IPS DF 6.9 (cell line): ENCODE results near the gene NUP214.
"Not testable (repeated sequence)": the region's sequence is repeated elsewhere in the genome, so short reads cannot be mapped to it uniquely, and the experiment has no call there.

Experiments
- DNase-seq: peaks from one replicate; pipeline ENCODE4 v3.0.0-alpha.2; 2013; ENCODE audit warnings: low read depth, low spot score
- H3K27ac ChIP-seq: one replicate; pipeline ENCODE4 v1.5.1; 2013; ENCODE audit warnings: low read length, control low read depth
- H3K27me3 ChIP-seq: 2 replicates; pipeline ENCODE4 v1.6.1; 2013; ENCODE audit warnings: mild to moderate bottlenecking, low read length; ENCODE audit not compliant: control insufficient read depth, insufficient read depth
- H3K36me3 ChIP-seq: 2 replicates; pipeline ENCODE4 v1.6.1; 2013; ENCODE audit warnings: low read length; ENCODE audit not compliant: control insufficient read depth, insufficient read depth
- H3K4me1 ChIP-seq: 2 replicates; pipeline ENCODE4 v1.6.1; 2013; ENCODE audit warnings: low read length; ENCODE audit not compliant: control insufficient read depth, insufficient read depth
- H3K4me3 ChIP-seq: 2 replicates; pipeline ENCODE4 v1.5.1; 2013; ENCODE audit warnings: mild to moderate bottlenecking, low read length
- H3K9me3 ChIP-seq: 2 replicates; pipeline ENCODE4 v1.6.1; 2013; ENCODE audit warnings: low read length, inconsistent platforms; ENCODE audit not compliant: control insufficient read depth, insufficient read depth
- WGBS: extraction: QIAGEN DNeasy Blood & Tissue Kit; methylation state at CpG from one replicate; pipeline ENCODE4 v1.1.7; 2013; ENCODE audit warnings: mixed read lengths, missing lambda C conversion rate; ENCODE audit not compliant: insufficient read length, insufficient coverage; 5-methylcytosine and 5-hydroxymethylcytosine counted together

NUP214 gene

GRCh38 chr9:131191857-131192256, 66.5 kb downstream of the NUP214 start:
- Histone ChIP-seq H3K36me3 (no peaks in the 10 kb centered on the region; the same call in 1 of the 2 replicates), H3K4me3 (no peak overlapping the region), H3K4me1 (no peaks in the 10 kb centered on the region), H3K9me3 (no peaks in the 10 kb centered on the region), H3K27ac (no peak overlapping the region), H3K27me3 (no peaks in the 10 kb centered on the region)
- no peak for DNase-seq
- no CpG with 5 or more reads among the region's 3 CpGs for WGBS

DNA sequence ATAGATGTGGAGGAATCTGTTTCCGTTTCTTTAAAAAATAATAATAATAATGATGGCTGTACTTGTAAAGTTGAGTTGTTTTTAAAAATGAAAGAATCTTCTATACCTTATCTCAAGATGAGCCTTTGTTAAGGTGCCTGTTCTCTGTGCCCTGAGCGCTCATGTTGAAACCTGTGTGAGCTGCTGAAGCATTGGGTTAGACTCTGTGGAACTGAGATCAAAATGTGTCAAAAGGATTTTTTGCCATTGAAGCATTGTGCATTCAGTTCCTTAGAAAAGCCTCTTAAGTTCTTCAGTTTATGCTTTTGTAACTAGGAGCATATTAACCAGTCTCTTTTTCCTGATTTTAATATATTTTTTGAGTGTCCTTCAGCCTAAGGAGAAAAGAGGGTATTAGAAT, 67.7 kb downstream of the NUP214 start:
- 100% methylated on average over 1 of the region's 2 CpGs for WGBS
- Histone ChIP-seq H3K9me3 (no peaks in the 10 kb centered on the region), H3K27me3 (no peaks in the 10 kb centered on the region), H3K4me3 (no peak overlapping the region), H3K4me1 (no peaks in the 10 kb centered on the region), H3K27ac (no peak overlapping the region), H3K36me3 (peaks cover 11% of the 10 kb centered on the region; the same call in 1 of the 2 replicates)
- no peak for DNase-seq

DNA sequence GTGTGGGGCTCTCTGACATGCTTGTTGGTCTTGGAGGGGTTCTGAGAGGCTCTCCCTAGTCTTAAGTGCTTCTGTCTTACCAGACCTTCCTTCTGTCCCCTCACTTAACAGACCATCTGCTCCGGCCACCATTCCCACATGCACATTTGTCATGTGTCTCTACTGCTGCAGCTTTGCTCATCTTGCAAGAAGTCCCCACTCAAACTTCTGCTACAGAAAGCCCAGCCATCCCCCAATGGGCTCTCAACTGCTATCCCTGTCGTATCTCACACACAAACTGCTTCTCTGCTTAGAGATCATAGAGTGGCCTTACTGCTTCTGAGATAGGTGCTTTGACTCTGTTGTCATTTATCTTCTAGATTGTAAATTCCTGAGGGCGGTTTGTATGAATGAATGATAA, 69.4 kb downstream of the NUP214 start:
- Histone ChIP-seq H3K27me3 (no peaks in the 10 kb centered on the region), H3K27ac (no peak overlapping the region), H3K4me1 (no peaks in the 10 kb centered on the region), H3K36me3 (peaks cover 17% of the 10 kb centered on the region; the same call in 1 of the 2 replicates), H3K9me3 (no peaks in the 10 kb centered on the region), H3K4me3 (no peak overlapping the region)
- DNase-seq = no peak
- no CpG with 5 or more reads among the region's 3 CpGs for WGBS

DNA sequence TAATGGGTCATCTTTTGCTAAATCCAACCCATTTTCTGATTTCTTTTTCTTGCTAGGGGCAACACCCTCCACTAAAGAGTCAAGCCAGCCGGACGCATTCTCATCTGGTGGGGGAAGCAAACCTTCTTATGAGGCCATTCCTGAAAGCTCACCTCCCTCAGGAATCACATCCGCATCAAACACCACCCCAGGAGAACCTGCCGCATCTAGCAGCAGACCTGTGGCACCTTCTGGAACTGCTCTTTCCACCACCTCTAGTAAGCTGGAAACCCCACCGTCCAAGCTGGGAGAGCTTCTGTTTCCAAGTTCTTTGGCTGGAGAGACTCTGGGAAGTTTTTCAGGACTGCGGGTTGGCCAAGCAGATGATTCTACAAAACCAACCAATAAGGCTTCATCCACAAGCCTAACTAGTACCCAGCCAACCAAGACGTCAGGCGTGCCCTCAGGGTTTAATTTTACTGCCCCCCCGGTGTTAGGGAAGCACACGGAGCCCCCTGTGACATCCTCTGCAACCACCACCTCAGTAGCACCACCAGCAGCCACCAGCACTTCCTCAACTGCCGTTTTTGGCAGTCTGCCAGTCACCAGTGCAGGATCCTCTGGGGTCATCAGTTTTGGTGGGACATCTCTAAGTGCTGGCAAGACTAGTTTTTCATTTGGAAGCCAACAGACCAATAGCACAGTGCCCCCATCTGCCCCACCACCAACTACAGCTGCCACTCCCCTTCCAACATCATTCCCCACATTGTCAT, 72.0 kb downstream of the NUP214 start:
- no peaks in the 10 kb centered on the region for H3K9me3 ChIP-seq
- peaks cover 20% of the 10 kb centered on the region; the same call in 1 of the 2 replicates for H3K36me3 ChIP-seq
- no peak overlapping the region for H3K27ac ChIP-seq
- no peak for DNase-seq
- no CpG with 5 or more reads among the region's 11 CpGs for WGBS
- no peaks in the 10 kb centered on the region for H3K27me3 ChIP-seq
- H3K4me3 ChIP-seq = no peak overlapping the region
- no peaks in the 10 kb centered on the region for H3K4me1 ChIP-seq

DNA sequence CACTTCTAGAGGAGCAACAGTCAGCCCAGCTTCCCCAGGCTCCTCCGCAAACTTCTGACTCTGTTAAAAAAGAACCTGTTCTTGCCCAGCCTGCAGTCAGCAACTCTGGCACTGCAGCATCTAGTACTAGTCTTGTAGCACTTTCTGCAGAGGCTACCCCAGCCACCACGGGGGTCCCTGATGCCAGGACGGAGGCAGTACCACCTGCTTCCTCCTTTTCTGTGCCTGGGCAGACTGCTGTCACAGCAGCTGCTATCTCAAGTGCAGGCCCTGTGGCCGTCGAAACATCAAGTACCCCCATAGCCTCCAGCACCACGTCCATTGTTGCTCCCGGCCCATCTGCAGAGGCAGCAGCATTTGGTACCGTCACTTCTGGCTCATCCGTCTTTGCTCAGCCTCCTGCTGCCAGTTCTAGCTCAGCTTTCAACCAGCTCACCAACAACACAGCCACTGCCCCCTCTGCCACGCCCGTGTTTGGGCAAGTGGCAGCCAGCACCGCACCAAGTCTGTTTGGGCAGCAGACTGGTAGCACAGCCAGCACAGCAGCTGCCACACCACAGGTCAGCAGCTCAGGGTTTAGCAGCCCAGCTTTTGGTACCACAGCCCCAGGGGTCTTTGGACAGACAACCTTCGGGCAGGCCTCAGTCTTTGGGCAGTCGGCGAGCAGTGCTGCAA, 72.8 kb downstream of the NUP214 start:
- H3K4me1 ChIP-seq = no peaks in the 10 kb centered on the region
- H3K36me3 ChIP-seq = peaks cover 20% of the 10 kb centered on the region; the same call in 1 of the 2 replicates
- no peaks in the 10 kb centered on the region for H3K9me3 ChIP-seq
- H3K27ac ChIP-seq = no peak overlapping the region
- WGBS = no CpG with 5 or more reads among the region's 15 CpGs
- no peaks in the 10 kb centered on the region for H3K27me3 ChIP-seq
- DNase-seq = no peak
- H3K4me3 ChIP-seq = no peak overlapping the region

DNA sequence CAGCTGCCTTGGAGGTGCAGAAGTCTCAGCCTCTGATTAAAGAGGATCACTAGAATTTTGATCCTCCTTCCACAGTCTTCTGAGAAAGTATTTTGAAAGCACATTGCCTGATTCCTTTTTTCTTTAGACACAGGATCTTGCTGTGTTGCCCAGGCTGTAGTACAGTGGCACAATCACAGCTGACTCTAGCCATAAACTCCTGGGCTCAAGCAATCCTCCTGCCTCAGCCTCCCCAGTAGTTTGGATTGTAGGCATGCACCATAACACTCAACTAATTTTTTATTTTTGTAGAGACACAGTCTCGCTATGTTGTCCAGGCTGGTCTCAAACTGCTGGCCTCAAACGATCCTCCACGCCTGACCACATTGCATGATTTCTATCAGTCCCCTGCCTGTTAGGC, 76.5 kb downstream of the NUP214 start:
- H3K27me3 ChIP-seq = no peaks in the 10 kb centered on the region
- H3K4me1 ChIP-seq = no peaks in the 10 kb centered on the region
- no peaks in the 10 kb centered on the region for H3K9me3 ChIP-seq
- WGBS = no CpG with 5 or more reads among the region's 3 CpGs
- DNase-seq = no peak
- peaks cover 20% of the 10 kb centered on the region; the same call in 1 of the 2 replicates for H3K36me3 ChIP-seq
- no peak overlapping the region for H3K27ac ChIP-seq
- no peak overlapping the region for H3K4me3 ChIP-seq

DNA sequence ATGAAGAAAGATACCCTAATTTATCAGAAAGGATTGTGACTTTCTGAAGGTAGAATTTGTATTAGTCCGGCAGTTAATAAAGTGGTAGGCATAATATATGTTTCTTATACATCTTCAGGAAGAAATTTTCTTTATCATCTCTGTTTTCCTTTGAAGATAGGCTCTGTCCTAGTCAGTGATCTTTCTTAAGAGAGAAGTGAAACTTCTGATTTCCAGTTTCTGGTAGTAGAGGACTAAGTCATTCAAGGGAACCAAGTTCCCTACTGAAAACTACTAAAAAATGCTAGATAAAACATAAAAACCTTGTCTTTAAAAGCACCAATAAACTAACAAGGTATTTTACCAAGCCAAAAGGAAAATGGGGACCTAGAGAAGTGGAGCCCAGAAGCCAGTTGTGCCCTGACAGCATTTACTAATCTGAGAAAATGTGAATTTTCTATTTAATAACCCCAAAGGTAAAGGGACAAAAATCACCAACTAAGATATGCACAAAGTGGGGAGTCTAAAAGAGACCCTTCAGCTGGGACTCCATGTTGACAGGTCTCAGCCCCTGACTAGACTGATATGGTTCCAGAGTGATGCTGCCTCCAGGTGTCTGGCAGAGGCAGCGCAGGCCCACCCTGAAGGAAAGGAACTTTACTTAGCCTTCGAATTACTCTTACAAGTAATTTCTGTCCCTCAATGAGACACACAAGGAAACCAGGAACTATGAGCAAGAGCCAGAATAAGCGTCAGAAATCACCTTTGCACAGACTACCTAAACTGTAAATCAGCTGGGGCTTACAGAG, 78.2 kb downstream of the NUP214 start:
- Histone ChIP-seq H3K36me3 (peaks cover 7% of the 10 kb centered on the region; the same call in 1 of the 2 replicates), H3K27ac (no peak overlapping the region), H3K9me3 (no peaks in the 10 kb centered on the region), H3K27me3 (no peaks in the 10 kb centered on the region), H3K4me3 (no peak overlapping the region), H3K4me1 (no peaks in the 10 kb centered on the region)
- no peak for DNase-seq
- WGBS = no CpG with 5 or more reads among the region's 4 CpGs

GRCh38 chr9:131204285-131204684, 78.9 kb downstream of the NUP214 start:
- no peak for DNase-seq
- H3K4me3 ChIP-seq = no peak overlapping the region
- no peaks in the 10 kb centered on the region for H3K9me3 ChIP-seq
- peaks cover 6% of the 10 kb centered on the region; the same call in 1 of the 2 replicates for H3K36me3 ChIP-seq
- H3K27me3 ChIP-seq = no peaks in the 10 kb centered on the region
- WGBS = no CpG with 5 or more reads among the region's 8 CpGs
- H3K27ac ChIP-seq = no peak overlapping the region
- H3K4me1 ChIP-seq = no peaks in the 10 kb centered on the region

DNA sequence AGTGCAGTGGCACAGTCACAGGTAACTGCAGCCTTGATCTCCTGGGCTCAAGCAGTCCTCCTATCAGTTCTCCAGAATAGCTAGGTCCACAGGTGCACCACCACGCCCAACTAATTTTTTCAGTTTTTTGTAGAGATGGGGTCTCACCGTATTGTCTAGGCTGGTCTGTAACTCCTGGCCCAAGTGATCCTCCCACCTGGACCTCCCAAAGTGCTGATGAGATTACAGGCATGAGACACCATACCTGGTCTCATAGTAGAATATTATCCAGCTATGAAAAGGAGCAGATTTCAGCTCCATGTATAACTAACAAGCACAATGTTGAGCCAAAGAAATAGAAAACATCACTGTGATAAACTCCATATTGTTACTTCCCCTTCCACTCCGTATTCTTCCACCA, 81.1 kb downstream of the NUP214 start:
- Histone ChIP-seq H3K4me1 (no peaks in the 10 kb centered on the region), H3K9me3 (no peaks in the 10 kb centered on the region), H3K4me3 (no peak overlapping the region), H3K27ac (no peak overlapping the region), H3K36me3 (peaks cover 6% of the 10 kb centered on the region; the same call in 1 of the 2 replicates), H3K27me3 (no peaks in the 10 kb centered on the region)
- no peak for DNase-seq
- no CpG with 5 or more reads among the region's 3 CpGs for WGBS

- not testable (repeated sequence) for H3K4me1 ChIP-seq, H3K27ac ChIP-seq, H3K27me3 ChIP-seq, H3K9me3 ChIP-seq, DNase-seq, H3K4me3 ChIP-seq, H3K36me3 ChIP-seq
- no CpG with 5 or more reads among the region's 4 CpGs for WGBS
Observed at GRCh38 chr9:131211920-131212319, 86.5 kb downstream of the NUP214 start.
